HepG2 (cell line): ENCODE data around the gene PRR35. TPM values are rescaled to one million over a fixed set of nuclear protein-coding genes. Genes with fewer than 3 reads are reported as not detected.
A peak's percentile ranks its signal among the peaks of the same experiment; 100 is the strongest.

Experiments
- ATAC-seq: fragments of 200-7000 bp; cut with Tn5 transposase; 3 replicates; pipeline ENCODE4 v1.9.1; 2020; ENCODE audit warnings: mild to moderate bottlenecking, moderate library complexity
- BruUV-seq: library from RNA; stranded (reverse); fragments of 400-500 nt; replicated peaks from 2 replicates; lab custom pipeline; 2021; lab: Mats Ljungman, UMichigan
- CTCF ChIA-PET: fragments of 300-600 bp; formaldehyde crosslinking; extraction: SDS; loops from one replicate; lab custom pipeline; 2021; ENCODE audit warnings: low total read pairs, inconsistent platforms, low intra/inter-chr PET ratio; lab: Yijun Ruan, JAX
- POLR2A ChIA-PET: fragments of 350-600 bp; sonication (Branson Sonifier 250); formaldehyde crosslinking; loops from one replicate; lab custom pipeline; 2020; ENCODE audit warnings: antibody characterized with exemption, inconsistent platforms; lab: Yijun Ruan, JAX
- DNase-seq: peaks from one replicate; pipeline ENCODE4 v3.0.0-alpha.2; 2015; ENCODE audit warnings: low spot score
- FAIRE-seq: peaks from 3 replicates; lab custom pipeline; 2011; peaks lifted over from hg19 to GRCh38; lab: Jason Lieb, UNC
- H2AFZ ChIP-seq: one replicate; pipeline ENCODE4 v1.6.1; 2011; ENCODE audit warnings: low read length, inconsistent platforms
- H3K27ac ChIP-seq: fragments of 300-600 bp; 3 replicates; pipeline ENCODE4 v1.8.0; 2011; ENCODE audit warnings: mixed run types, mild to moderate bottlenecking, mixed read lengths, low read length, inconsistent platforms; ENCODE audit not compliant: insufficient read depth; ENCODE audit errors: extremely low read length
- H3K27me3 ChIP-seq, 2 experiments: fragments of 200-600 bp in 1 of 2; 2 replicates in 1 of 2; 3 replicates in 1 of 2; pipeline versions ENCODE4 v1.6.0 to v1.8.0; 2011; ENCODE audit warnings: low read length in 2 of 2, mild to moderate bottlenecking in 2 of 2, moderate library complexity in 2 of 2, inconsistent platforms in 1 of 2; ENCODE audit not compliant: insufficient read depth in 2 of 2, control insufficient read depth in 1 of 2
- H3K36me3 ChIP-seq, 2 experiments: fragments of 200-600 bp in 1 of 2; replicated peaks in 1 of 2; 2 replicates in 1 of 2; 3 replicates in 1 of 2; pipeline versions ENCODE4 v1.5.1 to v1.8.0; 2011; ENCODE audit warnings: low read length in 2 of 2, inconsistent platforms in 1 of 2; ENCODE audit not compliant: insufficient read depth in 2 of 2, control insufficient read depth in 1 of 2
- H3K4me1 ChIP-seq: 2 replicates; pipeline ENCODE4 v1.5.1; 2012; ENCODE audit warnings: low read length, inconsistent platforms; ENCODE audit not compliant: insufficient read depth
- H3K4me2 ChIP-seq: 2 replicates; pipeline ENCODE4 v1.6.0; 2011; ENCODE audit warnings: low read depth, low read length, inconsistent platforms
- H3K4me3 ChIP-seq, 3 experiments: fragments of 200-600 bp in 1 of 3; sonication (generic), shearing (Covaris generic) in 1 of 3; replicated peaks in 1 of 3; 2 replicates each; pipeline ENCODE4 v1.5.1; 2011 to 2016; ENCODE audit warnings: low read length in 3 of 3, inconsistent platforms in 2 of 3, low read depth in 2 of 3, mild to moderate bottlenecking in 2 of 3, control low read depth in 1 of 3, mixed read lengths in 1 of 3; ENCODE audit not compliant: insufficient read depth in 1 of 3
- H3K79me2 ChIP-seq: one replicate; pipeline ENCODE4 v1.6.1; 2011; ENCODE audit warnings: low read length, inconsistent platforms; ENCODE audit not compliant: insufficient read depth
- H3K9ac ChIP-seq: 2 replicates; pipeline ENCODE4 v1.6.0; 2011; ENCODE audit warnings: mild to moderate bottlenecking, low read depth, low read length, inconsistent platforms; ENCODE audit not compliant: insufficient read depth
- H3K9me3 ChIP-seq: 2 replicates; pipeline ENCODE4 v1.5.1; 2012; ENCODE audit warnings: mild to moderate bottlenecking, low read length
- H4K20me1 ChIP-seq: 2 replicates; pipeline ENCODE4 v1.6.0; 2011; ENCODE audit warnings: inconsistent platforms, mild to moderate bottlenecking, low read length, moderate library complexity; ENCODE audit not compliant: insufficient read depth
- AGO1 ChIP-seq: fragments of 200-400 bp; formaldehyde crosslinking; IDR thresholded peaks from 2 replicates; pipeline ENCODE4 v1.6.1; 2017; ENCODE audit warnings: mild to moderate bottlenecking, low read depth, low read length, moderate library complexity; ENCODE audit not compliant: poor library complexity, severe bottlenecking
- FOXA1 ChIP-seq, 2 experiments: fragments of 450-650 bp in 1 of 2; sonication (generic) in 1 of 2; formaldehyde crosslinking in 1 of 2; IDR thresholded peaks; 2 replicates each; pipeline versions ENCODE4 v1.4.0 to v1.6.1; 2016 to 2020; ENCODE audit warnings: missing genetic modification reagents in 1 of 2
- KDM4B ChIP-seq: sonication (generic); formaldehyde crosslinking; IDR thresholded peaks from 2 replicates; pipeline ENCODE4 v1.4.0; 2020; ENCODE audit warnings: missing genetic modification reagents
- KLF9 ChIP-seq: IDR thresholded peaks from 2 replicates; pipeline ENCODE4 v1.6.1; 2016; ENCODE audit warnings: low read depth
- MXD4 ChIP-seq: IDR thresholded peaks from 2 replicates; pipeline ENCODE4 v1.6.1; 2016; ENCODE audit warnings: mild to moderate bottlenecking, missing biosample characterization, missing genetic modification reagents
- PATZ1 ChIP-seq: sonication (generic); formaldehyde crosslinking; IDR thresholded peaks from 2 replicates; pipeline ENCODE4 v1.4.0; 2020; ENCODE audit warnings: missing genetic modification reagents
- POLR2A ChIP-seq, 2 experiments: IDR thresholded peaks; 2 replicates each; pipeline ENCODE4 v1.6.1; 2011; ENCODE audit warnings: low read depth in 2 of 2, low read length in 2 of 2, mild to moderate bottlenecking in 1 of 2, moderate library complexity in 1 of 2; ENCODE audit not compliant: insufficient read depth in 1 of 2
- POLR2G ChIP-seq: fragments of 200-400 bp; formaldehyde crosslinking; IDR thresholded peaks from 2 replicates; pipeline ENCODE4 v1.6.1; 2018; ENCODE audit warnings: mild to moderate bottlenecking, low read depth, low read length, moderate library complexity
- RBM22 ChIP-seq: fragments of 200-400 bp; formaldehyde crosslinking; optimal IDR thresholded peaks from 2 replicates; pipeline ENCODE3; 2017; ENCODE audit warnings: mild to moderate bottlenecking, low read length, moderate library complexity
- RXRB ChIP-seq: IDR thresholded peaks from 2 replicates; pipeline ENCODE4 v1.6.1; 2016; ENCODE audit warnings: borderline replicate concordance, missing genetic modification reagents, missing compliant biosample characterization
- SIX1 ChIP-seq: sonication (generic); formaldehyde crosslinking; IDR thresholded peaks from 2 replicates; pipeline ENCODE4 v1.4.0; 2020; ENCODE audit warnings: missing genetic modification reagents, borderline replicate concordance
- SPEN ChIP-seq: sonication (generic); formaldehyde crosslinking; IDR thresholded peaks from 2 replicates; pipeline ENCODE4 v1.5.1; 2020; ENCODE audit warnings: low read depth, mild to moderate bottlenecking, missing genetic modification reagents
- THYN1 ChIP-seq: sonication (generic); formaldehyde crosslinking; IDR thresholded peaks from 2 replicates; pipeline ENCODE4 v1.8.1; 2023; ENCODE audit warnings: low read depth, mild to moderate bottlenecking, moderate library complexity, missing genetic modification reagents, borderline replicate concordance
- ZC3H13 ChIP-seq: sonication (generic); formaldehyde crosslinking; IDR thresholded peaks from 2 replicates; pipeline ENCODE4 v1.8.1; 2023; ENCODE audit warnings: mild to moderate bottlenecking, missing genetic modification reagents, moderate library complexity
- ZNF326 ChIP-seq: sonication (generic); formaldehyde crosslinking; IDR thresholded peaks from 2 replicates; pipeline ENCODE4 v1.4.0; 2020; ENCODE audit warnings: missing genetic modification reagents, borderline replicate concordance
- ZNF574 ChIP-seq: sonication (generic); formaldehyde crosslinking; IDR thresholded peaks from 2 replicates; pipeline ENCODE4 v1.4.0; 2020; ENCODE audit warnings: missing genetic modification reagents
- ZNF580 ChIP-seq: IDR thresholded peaks from 2 replicates; pipeline ENCODE4 v1.6.1; 2016; ENCODE audit warnings: low read depth, borderline replicate concordance
- WGBS: methylation state at CpG from one replicate; pipeline ENCODE4 v1.1.6; 2017; ENCODE audit warnings: low lambda C conversion rate; 5-methylcytosine and 5-hydroxymethylcytosine counted together
- in situ Hi-C: cut with HindIII; loops from 2 replicates; pipeline ENCODE4 v1.10.0; 2017; ENCODE audit warnings: low pct_unique_long_range_greater_than_20kb; ENCODE audit not compliant: extremely low pct_ligation_motif_present
- intact Hi-C: fragments of 100-400 bp; cut with micrococcal nuclease; formaldehyde crosslinking; loops from one replicate; pipeline ENCODE4 v1.10.0; 2022; ENCODE audit not compliant: unreplicated experiment
- polyA plus RNA-seq, 8 experiments: library from polyadenylated mRNA; depleted of rRNA in 3 of 8; stranded (reverse) in 7 of 8; unstranded in 1 of 8; fragments of >200 nt; fragmentation: Illumina TruSeq in 4 of 8; extraction: Trizol in 4 of 8; gene quantifications; 2 replicates each; pipeline versions ENCODE4 v1.2.1 to v1.2.3, GENCODE V29; 2011 to 2016; ENCODE audit warnings: low read depth in 4 of 8, missing spikeins in 1 of 8, mixed read lengths in 1 of 8; ENCODE audit not compliant: insufficient read depth in 1 of 8
- total RNA-seq, 5 experiments: library from RNA; depleted of rRNA; stranded (reverse); fragments of >200 nt; fragmentation: Illumina TruSeq; extraction: Trizol; gene quantifications; 2 replicates each; pipeline ENCODE4 v1.2.3, GENCODE V29; 2016; ENCODE audit warnings: low read depth in 1 of 5

PRR35 gene
- total and polyA plus RNA-seq, 2 of the 13 experiments (the other 11 are each of a cell fraction or from before 2014, with no cell fraction given): 0.07 to 0.16 TPM

- in situ Hi-C loops: no loop called here
- TF ChIP-seq KDM4B (CRISPR knock-in tag) (0 out of 2 replicates have a peak, but pooled peaks have one; percentile 22), ZC3H13 (CRISPR knock-in tag) (peak; percentile 93), SIX1 (CRISPR knock-in tag) (no peak), ZNF580 (CRISPR knock-in tag) (no peak), MXD4 (CRISPR knock-in tag) (no peak), POLR2G (peak; percentile 46), PATZ1 (CRISPR knock-in tag) (0 out of 2 replicates have a peak, but pooled peaks have one; percentile 8), THYN1 (CRISPR knock-in tag) (no peak), ZNF326 (CRISPR knock-in tag) (peak; percentile 90), SPEN (CRISPR knock-in tag) (no peak), POLR2A (IDR thresholded peaks at IDR 0.05; ENCODE audit: insufficient read depth in 1 of 2, low read depth in 2 of 2, low read length in 2 of 2) (peak; percentile 40 to 60; a peak in 3 of 4 replicates), RBM22 (peak; percentile 84), RXRB (no peak), KLF9 (CRISPR knock-in tag) (no peak), ZNF574 (CRISPR knock-in tag) (0 out of 2 replicates have a peak, but pooled peaks have one; percentile 29), AGO1 (peak; percentile 93), FOXA1 (IDR thresholded peaks at IDR 0.05) (no peak), FOXA1 (CRISPR knock-in tag; IDR thresholded peaks at IDR 0.05) (no peak)
Measured at GRCh38 chr16:524274-525040, 35.7 kb upstream of the PRR35 start.

More at GRCh38 chr16:524274-525040, 35.7 kb upstream of the PRR35 start:
- ChIA-PET CTCF (no interaction called here), POLR2A (interaction anchor here (2.2 to 2.7 kb wide), 2 partner anchors 10 to 15 kb away, joined by 7 to 12 read pairs; no protein-coding TSS in a partner anchor)
- H3K4me2 ChIP-seq: no peak overlapping the region
- no TSS peak for BruUV-seq
- WGBS: 88% methylated on average over 8 of the region's 24 CpGs
- H3K27me3 ChIP-seq: no peaks in the 10 kb centered on the region; a peak in 1 of 5 replicates
- FAIRE-seq (no peak), DNase-seq (no peak), ATAC-seq (no peak)
- peaks cover 3% of the 10 kb centered on the region; the same call in 1 of the 2 replicates for H4K20me1 ChIP-seq
- H3K9me3 ChIP-seq: no peaks in the 10 kb centered on the region
- H2AFZ ChIP-seq: no peak overlapping the region
- H3K4me1 ChIP-seq: peaks cover 37% of the 10 kb centered on the region
- no peak overlapping the region for H3K27ac ChIP-seq
- peaks cover 11 to 23% of the 10 kb centered on the region in 2 experiments; a peak in 4 of 5 replicates for H3K36me3 ChIP-seq
- H3K79me2 ChIP-seq: peaks cover 31% of the 10 kb centered on the region
- H3K9ac ChIP-seq: no peak overlapping the region
- no peak overlapping the region for H3K4me3 ChIP-seq
- intact Hi-C loops: no loop called here
